Fibroblast of lung (primary cell): ENCODE results near the gene HPSE2. TPM values are rescaled to one million over a fixed set of nuclear protein-coding genes. Genes with fewer than 3 reads are reported as not detected.
A peak's percentile ranks its signal among the peaks of the same experiment; 100 is the strongest.

Experiments
- DNase-seq, 2 donors: peaks; one replicate each; pipeline versions ENCODE4 v3.0.0 to v3.0.0-alpha.2; 2010; ENCODE audit warnings: low read depth in 2 of 2
- H2AFZ ChIP-seq: 2 replicates; pipeline ENCODE4 v1.5.1; 2012; ENCODE audit warnings: low read length, control low read depth, inconsistent platforms
- H3K27ac ChIP-seq: 2 replicates; pipeline ENCODE4 v1.5.1; 2011; ENCODE audit warnings: low read length, control low read depth; ENCODE audit not compliant: insufficient read depth
- H3K27me3 ChIP-seq: 2 replicates; pipeline ENCODE4 v1.5.1; 2011; ENCODE audit warnings: mild to moderate bottlenecking, low read length; ENCODE audit not compliant: control insufficient read depth, insufficient read depth
- H3K36me3 ChIP-seq: 2 replicates; pipeline ENCODE4 v1.5.1; 2011; ENCODE audit warnings: low read length; ENCODE audit not compliant: control insufficient read depth, insufficient read depth
- H3K4me1 ChIP-seq: 2 replicates; pipeline ENCODE4 v1.5.1; 2011; ENCODE audit warnings: low read length; ENCODE audit not compliant: control insufficient read depth, insufficient read depth; ENCODE audit errors: extremely low read depth
- H3K4me2 ChIP-seq: 2 replicates; pipeline ENCODE4 v1.5.1; 2011; ENCODE audit warnings: low read length, control low read depth; ENCODE audit not compliant: insufficient read depth; ENCODE audit errors: extremely low read depth
- H3K4me3 ChIP-seq, 4 experiments: fragments of 200-600 bp in 1 of 4; sonication (generic) in 1 of 4; replicated peaks in 1 of 4; 2 replicates each; pipeline ENCODE4 v1.5.1; 2011 to 2016; ENCODE audit warnings: low read length in 4 of 4, low read depth in 3 of 4, mild to moderate bottlenecking in 3 of 4, control low read depth in 2 of 4, inconsistent platforms in 1 of 4, mixed read lengths in 1 of 4; ENCODE audit not compliant: insufficient read depth in 1 of 4; ENCODE audit errors: control extremely low read depth in 1 of 4
- H3K79me2 ChIP-seq: 2 replicates; pipeline ENCODE4 v1.5.1; 2012; ENCODE audit warnings: mild to moderate bottlenecking, low read length, inconsistent platforms; ENCODE audit not compliant: control insufficient read depth, insufficient read depth
- H3K9ac ChIP-seq: 2 replicates; pipeline ENCODE4 v1.5.1; 2011; ENCODE audit warnings: mild to moderate bottlenecking, low read length, control low read depth; ENCODE audit not compliant: insufficient read depth
- H3K9me3 ChIP-seq: 2 replicates; pipeline ENCODE4 v1.5.1; 2012; ENCODE audit warnings: low read depth, low read length; ENCODE audit not compliant: control insufficient read depth, insufficient read depth
- H4K20me1 ChIP-seq: 2 replicates; pipeline ENCODE4 v1.5.1; 2011; ENCODE audit warnings: low read length; ENCODE audit not compliant: control insufficient read depth, insufficient read depth; ENCODE audit errors: extremely low read depth
- EZH2 ChIP-seq: IDR thresholded peaks from 2 replicates; pipeline ENCODE4 v1.5.1; 2012; ENCODE audit warnings: low read length, control low read depth, mild to moderate bottlenecking; ENCODE audit errors: missing control alignments
- polyA plus RNA-seq, 2 donors: library from polyadenylated mRNA; depleted of rRNA in 1 of 2; stranded (reverse) in 1 of 2; unstranded in 1 of 2; fragments of >200 nt; gene quantifications; 2 replicates each; pipeline ENCODE4 v1.2.1, GENCODE V29; 2011 to 2012; ENCODE audit warnings: missing spikeins in 1 of 2
- total RNA-seq: library from RNA; depleted of rRNA; stranded (reverse); fragments of >200 nt; gene quantifications from 2 replicates; pipeline ENCODE4 v1.2.1, GENCODE V29; 2014
- TF ChIP-seq, protein P1 (sequence below), 2 donors: IDR thresholded peaks in 1 of 2; conservative IDR thresholded peaks in 1 of 2; 1 replicate in 1 of 2; 2 replicates in 1 of 2; pipeline ENCODE4 v1.5.1; 2011 to 2012; ENCODE audit warnings: low read length in 2 of 2, control low read depth in 1 of 2, inconsistent platforms in 1 of 2, low read depth in 1 of 2, mild to moderate bottlenecking in 1 of 2

The HPSE2 gene
- total and polyA plus RNA-seq, 2 donors (not counting 1 experiment from before 2014, with no cell fraction given) = 0.02 to 0.17 TPM

DNA sequence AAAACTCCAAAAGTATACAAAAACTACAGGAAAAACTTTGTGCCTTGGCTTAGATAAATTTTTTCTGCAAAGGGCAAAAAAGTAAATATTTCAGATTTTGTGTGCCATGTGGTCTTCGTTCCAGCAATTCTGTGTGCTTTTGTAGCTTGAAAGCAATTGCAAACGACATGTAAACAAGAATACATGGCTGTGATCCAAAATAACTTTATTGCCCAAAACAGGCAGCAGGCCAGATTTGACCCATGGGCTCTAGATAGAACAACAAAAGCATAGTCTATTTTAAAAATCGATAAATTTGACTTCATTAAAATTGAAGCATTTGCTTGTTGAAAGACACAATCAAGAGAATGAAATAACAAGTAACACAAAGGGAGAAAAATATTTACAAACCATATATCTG is 336.6 kb downstream of the HPSE2 start:
- Histone ChIP-seq H3K36me3 (no peaks in the 10 kb centered on the region), H3K4me2 (no peak overlapping the region), H3K4me3 (no peak overlapping the region), H3K79me2 (no peaks in the 10 kb centered on the region), H3K9me3 (no peaks in the 10 kb centered on the region), H3K27ac (no peak overlapping the region), H4K20me1 (no peaks in the 10 kb centered on the region), H3K4me1 (no peaks in the 10 kb centered on the region), H3K9ac (no peak overlapping the region), H2AFZ (no peak overlapping the region), H3K27me3 (no peaks in the 10 kb centered on the region)
- no peak for DNase-seq
- no peak for TF ChIP-seq EZH2
- TF ChIP-seq, protein P1, sequence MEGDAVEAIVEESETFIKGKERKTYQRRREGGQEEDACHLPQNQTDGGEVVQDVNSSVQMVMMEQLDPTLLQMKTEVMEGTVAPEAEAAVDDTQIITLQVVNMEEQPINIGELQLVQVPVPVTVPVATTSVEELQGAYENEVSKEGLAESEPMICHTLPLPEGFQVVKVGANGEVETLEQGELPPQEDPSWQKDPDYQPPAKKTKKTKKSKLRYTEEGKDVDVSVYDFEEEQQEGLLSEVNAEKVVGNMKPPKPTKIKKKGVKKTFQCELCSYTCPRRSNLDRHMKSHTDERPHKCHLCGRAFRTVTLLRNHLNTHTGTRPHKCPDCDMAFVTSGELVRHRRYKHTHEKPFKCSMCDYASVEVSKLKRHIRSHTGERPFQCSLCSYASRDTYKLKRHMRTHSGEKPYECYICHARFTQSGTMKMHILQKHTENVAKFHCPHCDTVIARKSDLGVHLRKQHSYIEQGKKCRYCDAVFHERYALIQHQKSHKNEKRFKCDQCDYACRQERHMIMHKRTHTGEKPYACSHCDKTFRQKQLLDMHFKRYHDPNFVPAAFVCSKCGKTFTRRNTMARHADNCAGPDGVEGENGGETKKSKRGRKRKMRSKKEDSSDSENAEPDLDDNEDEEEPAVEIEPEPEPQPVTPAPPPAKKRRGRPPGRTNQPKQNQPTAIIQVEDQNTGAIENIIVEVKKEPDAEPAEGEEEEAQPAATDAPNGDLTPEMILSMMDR (conservative IDR thresholded peaks at IDR 0.05 in 1 of 2, IDR thresholded peaks at IDR 0.05 in 1 of 2; ENCODE audit: low read depth in 1 of 2, low read length in 2 of 2) = no peak

DNA sequence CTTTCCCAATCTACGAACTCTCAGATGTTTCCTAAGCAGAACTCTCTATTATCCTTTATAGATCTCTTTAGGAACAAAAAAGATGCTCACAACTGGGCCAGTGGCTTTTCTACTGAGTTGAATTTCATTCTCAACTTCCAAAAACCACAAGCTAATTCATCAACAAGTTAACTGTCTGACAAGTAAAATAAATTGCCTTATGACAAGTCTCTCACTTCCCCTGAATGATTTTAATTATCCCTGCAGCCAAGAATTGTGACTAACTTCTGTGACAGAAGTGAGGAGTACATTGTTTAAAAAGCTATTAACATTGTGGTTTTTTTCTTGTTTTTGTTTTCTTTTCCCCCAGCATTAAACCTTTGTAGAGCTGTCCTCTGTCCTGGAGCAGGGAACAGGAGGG is 343.1 kb downstream of the HPSE2 start:
- no peak overlapping the region for H3K27ac ChIP-seq
- H3K36me3 ChIP-seq = no peaks in the 10 kb centered on the region
- H3K79me2 ChIP-seq = no peaks in the 10 kb centered on the region
- H2AFZ ChIP-seq = no peak overlapping the region
- H3K9ac ChIP-seq = no peak overlapping the region
- TF ChIP-seq, protein P1 (conservative IDR thresholded peaks at IDR 0.05 in 1 of 2, IDR thresholded peaks at IDR 0.05 in 1 of 2; ENCODE audit: low read depth in 1 of 2, low read length in 2 of 2) = no peak
- TF ChIP-seq EZH2 = no peak
- H3K4me1 ChIP-seq = no peaks in the 10 kb centered on the region
- no peaks in the 10 kb centered on the region for H3K9me3 ChIP-seq
- H4K20me1 ChIP-seq = no peaks in the 10 kb centered on the region
- H3K4me2 ChIP-seq = no peak overlapping the region
- no peak for DNase-seq
- no peak overlapping the region for H3K4me3 ChIP-seq
- H3K27me3 ChIP-seq = no peaks in the 10 kb centered on the region

DNA sequence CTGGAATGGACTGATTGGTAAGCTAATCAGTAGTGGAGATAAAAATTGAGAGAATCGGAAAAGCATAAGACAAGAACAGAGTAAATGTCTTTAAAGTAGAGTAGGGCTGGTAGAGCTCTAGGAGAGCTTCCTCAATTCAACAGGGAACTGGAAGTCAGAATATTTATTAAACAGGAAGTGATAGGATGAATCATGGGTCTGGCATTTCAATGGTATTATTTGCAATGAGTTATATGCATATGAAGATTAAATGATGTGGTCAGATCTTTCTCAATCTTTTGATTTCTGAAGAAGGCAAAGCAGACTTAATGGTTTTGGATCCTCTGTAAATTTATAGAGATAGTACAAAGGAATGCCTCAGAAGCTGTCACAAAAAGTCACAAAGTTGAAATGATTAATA is 349.0 kb downstream of the HPSE2 start:
- no peak overlapping the region for H3K4me3 ChIP-seq
- no peak overlapping the region for H3K9ac ChIP-seq
- H3K27me3 ChIP-seq = no peaks in the 10 kb centered on the region
- peak overlapping the region; percentile 17 for H2AFZ ChIP-seq
- no peak overlapping the region for H3K27ac ChIP-seq
- no peak for TF ChIP-seq EZH2
- TF ChIP-seq, protein P1 (conservative IDR thresholded peaks at IDR 0.05 in 1 of 2, IDR thresholded peaks at IDR 0.05 in 1 of 2; ENCODE audit: low read depth in 1 of 2, low read length in 2 of 2) = no peak
- no peak overlapping the region for H3K4me2 ChIP-seq
- peak in 1 of 2 donors; percentile 57 for DNase-seq
- H3K4me1 ChIP-seq = no peaks in the 10 kb centered on the region
- H3K9me3 ChIP-seq = no peaks in the 10 kb centered on the region
- H4K20me1 ChIP-seq = no peaks in the 10 kb centered on the region
- no peaks in the 10 kb centered on the region for H3K79me2 ChIP-seq
- H3K36me3 ChIP-seq = no peaks in the 10 kb centered on the region
